MCF 10A (cell line): ENCODE data around the gene PLCL1. TPM values are rescaled to one million over a fixed set of nuclear protein-coding genes. Genes with fewer than 3 reads are reported as not detected.

Source experiments
- BruUV-seq: library from RNA; stranded (reverse); fragments of 400-500 nt; replicated peaks from 2 replicates; lab custom pipeline; 2021; lab: Mats Ljungman, UMichigan
- CTCF ChIA-PET: fragments of 300-600 bp; sonication (Branson Sonifier 250); formaldehyde crosslinking; extraction: SDS; loops from one replicate; lab custom pipeline; 2021; ENCODE audit warnings: antibody characterized with exemption, inconsistent platforms; lab: Yijun Ruan, JAX
- POLR2A ChIA-PET: fragments of 300-600, 350-650 bp; sonication (Branson Sonifier 250); formaldehyde crosslinking; extraction: SDS; loops from one replicate; lab custom pipeline; 2020; ENCODE audit warnings: antibody characterized with exemption, inconsistent platforms; lab: Yijun Ruan, JAX
- DNase-seq: peaks from one replicate; pipeline ENCODE4 v3.0.0-alpha.2; 2018; ENCODE audit not compliant: unreplicated experiment
- H3K27ac Mint-ChIP-seq: one replicate; pipeline ENCODE4 v1.8.0; 2022; ENCODE audit warnings: mild to moderate bottlenecking, low read depth, mixed read lengths; ENCODE audit not compliant: unreplicated experiment
- H3K27me3 Mint-ChIP-seq: one replicate; pipeline ENCODE4 v1.8.0; 2022; ENCODE audit warnings: mixed read lengths; ENCODE audit not compliant: insufficient read depth, unreplicated experiment
- H3K36me3 Mint-ChIP-seq: one replicate; pipeline ENCODE4 v1.8.0; 2022; ENCODE audit warnings: mild to moderate bottlenecking, moderate library complexity, mixed read lengths; ENCODE audit not compliant: insufficient read depth, unreplicated experiment
- H3K4me1 Mint-ChIP-seq: one replicate; pipeline ENCODE4 v1.8.0; 2022; ENCODE audit warnings: mixed read lengths; ENCODE audit not compliant: insufficient read depth, unreplicated experiment
- H3K4me3 Mint-ChIP-seq: one replicate; pipeline ENCODE4 v1.8.0; 2022; ENCODE audit warnings: mild to moderate bottlenecking, moderate library complexity, mixed read lengths; ENCODE audit not compliant: unreplicated experiment
- H3K9me3 Mint-ChIP-seq: one replicate; pipeline ENCODE4 v1.8.0; 2022; ENCODE audit warnings: mixed read lengths; ENCODE audit not compliant: unreplicated experiment
- intact Hi-C: fragments of 100-400 bp; cut with micrococcal nuclease; formaldehyde crosslinking; loops from 2 replicates; pipeline ENCODE4 v1.14.1; 2022
- total RNA-seq: library from RNA; stranded (reverse); gene quantifications from 2 replicates; pipeline ENCODE4 v1.2.3, GENCODE V29; 2022
- TF ChIP-seq, protein P1 (sequence below): fragments of 200-600 bp; IDR thresholded peaks from one replicate; pipeline ENCODE4 v1.8.0; 2022; ENCODE audit warnings: antibody characterized with exemption, mild to moderate bottlenecking; ENCODE audit not compliant: unreplicated experiment

The PLCL1 gene
- total RNA-seq, 1 experiment from 2014 or later: 0.12 TPM

- BruUV-seq: no TSS peak
- POLR2A ChIA-PET: no interaction called here
These were observed 279.8 kb downstream of the PLCL1 start for GRCh38 chr2:198084156-198084555.

DNA sequence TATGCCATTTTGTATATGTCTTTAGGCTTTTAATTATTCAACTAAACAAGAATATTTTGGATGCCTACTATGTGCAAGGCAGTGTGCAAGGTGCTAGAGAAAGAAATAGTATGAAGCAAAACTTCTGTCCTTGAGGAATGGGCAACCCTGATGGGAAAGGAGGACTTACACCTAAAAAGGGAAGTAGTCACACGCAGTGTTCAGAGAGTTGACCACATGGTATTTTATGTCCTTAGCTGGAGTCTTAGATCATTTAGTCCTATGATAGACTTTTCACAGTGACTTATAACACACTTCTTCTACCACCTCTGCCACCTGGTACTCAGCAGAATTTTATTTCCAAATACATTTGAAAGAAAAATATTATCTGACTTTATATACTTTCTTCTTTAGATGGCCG is 291.6 kb downstream of the PLCL1 start:
- TF ChIP-seq, protein P1, sequence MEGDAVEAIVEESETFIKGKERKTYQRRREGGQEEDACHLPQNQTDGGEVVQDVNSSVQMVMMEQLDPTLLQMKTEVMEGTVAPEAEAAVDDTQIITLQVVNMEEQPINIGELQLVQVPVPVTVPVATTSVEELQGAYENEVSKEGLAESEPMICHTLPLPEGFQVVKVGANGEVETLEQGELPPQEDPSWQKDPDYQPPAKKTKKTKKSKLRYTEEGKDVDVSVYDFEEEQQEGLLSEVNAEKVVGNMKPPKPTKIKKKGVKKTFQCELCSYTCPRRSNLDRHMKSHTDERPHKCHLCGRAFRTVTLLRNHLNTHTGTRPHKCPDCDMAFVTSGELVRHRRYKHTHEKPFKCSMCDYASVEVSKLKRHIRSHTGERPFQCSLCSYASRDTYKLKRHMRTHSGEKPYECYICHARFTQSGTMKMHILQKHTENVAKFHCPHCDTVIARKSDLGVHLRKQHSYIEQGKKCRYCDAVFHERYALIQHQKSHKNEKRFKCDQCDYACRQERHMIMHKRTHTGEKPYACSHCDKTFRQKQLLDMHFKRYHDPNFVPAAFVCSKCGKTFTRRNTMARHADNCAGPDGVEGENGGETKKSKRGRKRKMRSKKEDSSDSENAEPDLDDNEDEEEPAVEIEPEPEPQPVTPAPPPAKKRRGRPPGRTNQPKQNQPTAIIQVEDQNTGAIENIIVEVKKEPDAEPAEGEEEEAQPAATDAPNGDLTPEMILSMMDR: no peak
- Mint-ChIP-seq H3K9me3 (no peaks in the 10 kb centered on the region), H3K27me3 (no peaks in the 10 kb centered on the region), H3K4me1 (peaks cover 11% of the 10 kb centered on the region), H3K36me3 (no peaks in the 10 kb centered on the region), H3K27ac (no peak overlapping the region), H3K4me3 (no peak overlapping the region)
- intact Hi-C loops: no loop called here
- CTCF ChIA-PET: interaction anchor here (0.6 kb wide), 1 partner anchor 1255 kb away, joined by 3 read pairs; no protein-coding TSS in a partner anchor
- POLR2A ChIA-PET: no interaction called here
- DNase-seq: no peak
- no TSS peak for BruUV-seq

More at GRCh38 chr2:198084156-198084555, 279.8 kb downstream of the PLCL1 start:
- no peaks in the 10 kb centered on the region for H3K9me3 Mint-ChIP-seq
- H3K36me3 Mint-ChIP-seq: no peaks in the 10 kb centered on the region
- no peak for DNase-seq
- H3K27ac Mint-ChIP-seq: no peak overlapping the region
- no peaks in the 10 kb centered on the region for H3K4me1 Mint-ChIP-seq
- H3K27me3 Mint-ChIP-seq: no peaks in the 10 kb centered on the region
- intact Hi-C loops: no loop called here
- CTCF ChIA-PET: no interaction called here
- H3K4me3 Mint-ChIP-seq: no peak overlapping the region
- TF ChIP-seq, protein P1: no peak

- CTCF ChIA-PET: no interaction called here
- H3K4me3 Mint-ChIP-seq: no peak overlapping the region
- H3K9me3 Mint-ChIP-seq: no peaks in the 10 kb centered on the region
- no peak overlapping the region for H3K27ac Mint-ChIP-seq
- H3K4me1 Mint-ChIP-seq: peaks cover 11% of the 10 kb centered on the region
- POLR2A ChIA-PET: no interaction called here
- TF ChIP-seq, protein P1: no peak
- DNase-seq: no peak
- intact Hi-C loops: no loop called here
- no peaks in the 10 kb centered on the region for H3K27me3 Mint-ChIP-seq
- no TSS peak for BruUV-seq
- H3K36me3 Mint-ChIP-seq: no peaks in the 10 kb centered on the region
These were observed 292.6 kb downstream of the PLCL1 start for GRCh38 chr2:198096965-198097364.

- no peak for DNase-seq
- BruUV-seq: no TSS peak
- POLR2A ChIA-PET: no interaction called here
- no peaks in the 10 kb centered on the region for H3K27me3 Mint-ChIP-seq
- intact Hi-C loops: no loop called here
- H3K36me3 Mint-ChIP-seq: no peaks in the 10 kb centered on the region
- CTCF ChIA-PET: no interaction called here
- no peak overlapping the region for H3K27ac Mint-ChIP-seq
- peaks cover 11% of the 10 kb centered on the region for H3K4me1 Mint-ChIP-seq
- H3K4me3 Mint-ChIP-seq: no peak overlapping the region
- TF ChIP-seq, protein P1: no peak
- no peaks in the 10 kb centered on the region for H3K9me3 Mint-ChIP-seq
These were observed 293.2 kb downstream of the PLCL1 start for GRCh38 chr2:198097630-198098029.
